A549 (cell line): Measurements from ENCODE around the gene DNMT3B. TPM values are rescaled to one million over a fixed set of nuclear protein-coding genes. Genes with fewer than 3 reads are reported as not detected.
A peak's percentile ranks its signal among the peaks of the same experiment; 100 is the strongest.

ENCODE experiments used
- ATAC-seq, 2 experiments: fragments of 200-7000 bp in 1 of 2; fragments of >200 bp in 1 of 2; cut with Nextera tagmentation in 1 of 2; cut with Tn5 transposase in 1 of 2; 3 replicates each; pipeline versions ENCODE4 v1.8.0 to v1.9.1; 2018 to 2020; ENCODE audit warnings: mild to moderate bottlenecking in 1 of 2, moderate library complexity in 1 of 2
- CTCF ChIA-PET: fragments of 300-600 bp; sonication (Branson Sonifier 250); formaldehyde crosslinking; extraction: SDS; loops from one replicate; lab custom pipeline; 2021; ENCODE audit warnings: antibody characterized with exemption, inconsistent platforms; lab: Yijun Ruan, JAX
- POLR2A ChIA-PET: fragments of 350-600 bp; formaldehyde crosslinking; extraction: SDS; loops from one replicate; lab custom pipeline; 2021; ENCODE audit warnings: antibody characterized with exemption, inconsistent platforms; lab: Yijun Ruan, JAX
- DNase-seq, 2 experiments: peaks; one replicate each; pipeline versions ENCODE4 v3.0.0 to v3.0.0-alpha.2; 2011 to 2016; ENCODE audit warnings: low read depth in 1 of 2, low spot score in 1 of 2
- FAIRE-seq: peaks from 2 replicates; lab custom pipeline; 2011; peaks lifted over from hg19 to GRCh38; lab: Jason Lieb, UNC
- H3K27ac ChIP-seq, 2 experiments: fragments of >200 bp; sonication (Bioruptor Twin); formaldehyde crosslinking; 3 replicates each; pipeline ENCODE4 v1.5.1; 2016 to 2017
- H3K4me1 ChIP-seq: fragments of >200 bp; sonication (Bioruptor Twin); formaldehyde crosslinking; 3 replicates; pipeline ENCODE4 v1.6.1; 2016
- H3K4me2 ChIP-seq: fragments of >200 bp; sonication (Bioruptor Twin); formaldehyde crosslinking; 3 replicates; pipeline ENCODE4 v1.6.1; 2016
- H3K4me3 ChIP-seq: fragments of >200 bp; sonication (Bioruptor Twin); formaldehyde crosslinking; 3 replicates; pipeline ENCODE4 v1.5.1; 2016
- H3K9me3 ChIP-seq: fragments of >200 bp; sonication (Bioruptor Twin); formaldehyde crosslinking; 3 replicates; pipeline ENCODE4 v1.6.1; 2016
- CEBPB ChIP-seq, 2 experiments: fragments of >200 bp in 1 of 2; sonication (Bioruptor Twin) in 1 of 2; formaldehyde crosslinking in 1 of 2; IDR thresholded peaks; 2 replicates each; pipeline ENCODE4 v1.6.1; 2012 to 2016
- CTCF ChIP-seq: fragments of >200 bp; sonication (Bioruptor Twin); formaldehyde crosslinking; IDR thresholded peaks from 3 replicates; pipeline ENCODE4 v1.5.1; 2016
- E2F6 ChIP-seq: IDR thresholded peaks from 2 replicates; pipeline ENCODE4 v1.6.1; 2012; ENCODE audit warnings: low read depth, borderline replicate concordance
- ELK1 ChIP-seq: fragments of 150-350 bp; IDR thresholded peaks from 2 replicates; pipeline ENCODE4 v1.6.1; 2014; ENCODE audit warnings: low read depth, mild to moderate bottlenecking, low read length
- EP300 ChIP-seq, 2 experiments: fragments of >200 bp; sonication (Bioruptor Twin); formaldehyde crosslinking; IDR thresholded peaks; 2 replicates in 1 of 2; 3 replicates in 1 of 2; pipeline ENCODE4 v1.6.1; 2016 to 2017
- FOSL2 ChIP-seq, 2 experiments: fragments of 450-650 bp in 1 of 2; fragments of >200 bp in 1 of 2; sonication (Bioruptor Twin) in 1 of 2; formaldehyde crosslinking; IDR thresholded peaks; 2 replicates each; pipeline versions ENCODE4 v1.5.0 to v1.6.1; 2016 to 2020; ENCODE audit warnings: mild to moderate bottlenecking in 1 of 2, moderate library complexity in 1 of 2
- GATA3 ChIP-seq: IDR thresholded peaks from 2 replicates; pipeline ENCODE4 v1.6.1; 2012; ENCODE audit warnings: borderline replicate concordance
- HDAC2 ChIP-seq: fragments of 200-600 bp; sonication (generic); IDR thresholded peaks from 2 replicates; pipeline ENCODE4 v1.6.1; 2016
- HOXB13 ChIP-seq: fragments of 250-450 bp; sonication (Bioruptor Pico); IDR thresholded peaks from 2 replicates; pipeline ENCODE4 v1.5.0; 2020; ENCODE audit warnings: low read depth, mild to moderate bottlenecking, moderate library complexity
- JUN ChIP-seq, 2 experiments: fragments of >200 bp; sonication (Bioruptor Twin); formaldehyde crosslinking; IDR thresholded peaks; 2 replicates in 1 of 2; 3 replicates in 1 of 2; pipeline ENCODE4 v1.6.1; 2016 to 2017
- MAFK ChIP-seq: fragments of 450-650 bp; IDR thresholded peaks from 2 replicates; pipeline ENCODE4 v1.6.1; 2014; ENCODE audit not compliant: partially characterized antibody
- MAX ChIP-seq: IDR thresholded peaks from 2 replicates; pipeline ENCODE4 v1.6.1; 2012
- MYC ChIP-seq: IDR thresholded peaks from 2 replicates; pipeline ENCODE4 v1.6.1; 2012; ENCODE audit warnings: mild to moderate bottlenecking, inconsistent platforms, low read length, improper control_type of control experiment, borderline replicate concordance
- NFE2L2 ChIP-seq: fragments of 150-350 bp; conservative IDR thresholded peaks from 2 replicates; pipeline ENCODE4 v1.6.1; 2014; ENCODE audit warnings: low read length
- NR3C1 ChIP-seq: fragments of >200 bp; sonication (Bioruptor Twin); formaldehyde crosslinking; IDR thresholded peaks from 3 replicates; pipeline ENCODE4 v1.6.1; 2017
- PHF8 ChIP-seq: fragments of 200-600 bp; sonication (generic); IDR thresholded peaks from 2 replicates; pipeline ENCODE4 v1.6.1; 2016; ENCODE audit warnings: low read depth, mild to moderate bottlenecking, antibody characterized with exemption, moderate library complexity, borderline replicate concordance
- RAD21 ChIP-seq, 2 experiments: fragments of >200 bp in 1 of 2; sonication (Bioruptor Twin) in 1 of 2; formaldehyde crosslinking in 1 of 2; IDR thresholded peaks in 1 of 2; conservative IDR thresholded peaks in 1 of 2; 2 replicates in 1 of 2; 3 replicates in 1 of 2; pipeline ENCODE4 v1.6.1; 2012 to 2018; ENCODE audit warnings: inconsistent platforms in 1 of 2
- SREBF2 ChIP-seq: fragments of 450-650 bp; IDR thresholded peaks from 2 replicates; pipeline ENCODE4 v1.6.1; 2014; ENCODE audit warnings: mild to moderate bottlenecking, moderate library complexity
- TP53 ChIP-seq: fragments of 250-450 bp; sonication (Bioruptor Pico); IDR thresholded peaks from 2 replicates; pipeline ENCODE4 v1.5.0; 2021; ENCODE audit warnings: mild to moderate bottlenecking, moderate library complexity
- WGBS: methylation state at CpG from one replicate; pipeline ENCODE4 v1.1.6; 2017; ENCODE audit errors: missing lambda C conversion rate; 5-methylcytosine and 5-hydroxymethylcytosine counted together
- polyA plus RNA-seq, 4 experiments: library from polyadenylated mRNA; depleted of rRNA in 3 of 4; stranded (reverse); fragments of >200 nt; fragmentation: RNase III in 1 of 4; extraction: RNeasy Plus Mini Kit Qiagen cat#74134 plus additional on column Dnase treatment in 1 of 4; gene quantifications; 2 replicates in 3 of 4; 3 replicates in 1 of 4; pipeline ENCODE4 v1.2.3, GENCODE V29; 2011 to 2017

DNMT3B gene
- polyA plus RNA-seq, 2 of the 4 experiments (the other 2 are of a cell fraction): 5.2 to 11.3 TPM

- TF ChIP-seq HOXB13: no peak
- TF ChIP-seq CEBPB (IDR thresholded peaks at IDR 0.05): 0 out of 4 replicates have a peak, but pooled peaks of 1 of the 2 experiments have one; percentile 14
- TF ChIP-seq ELK1: no peak
- DNase-seq (no peak), ATAC-seq (no peak), FAIRE-seq (no peak)
- Histone ChIP-seq H3K4me2 (no peak overlapping the region), H3K9me3 (no peaks in the 10 kb centered on the region), H3K27ac (peak overlapping the region in 1 of 2 experiments; percentile 32; a peak in 1 of 6 replicates), H3K4me3 (no peak overlapping the region), H3K4me1 (peaks cover 50% of the 10 kb centered on the region)
- CTCF ChIA-PET: interaction anchor here (1.3 to 2.7 kb wide), 3 partner anchors 37 to 219 kb away, joined by 3 to 12 read pairs (median 4); no protein-coding TSS in a partner anchor
- 79% methylated on average over 5 of the region's 5 CpGs for WGBS
- POLR2A ChIA-PET: no interaction called here
These were observed 21.0 kb upstream of the DNMT3B start for GRCh38 chr20:32741151-32741550.

GRCh38 chr20:32742322-32743236, 19.6 kb upstream of the DNMT3B start:
- DNase-seq (no peak), FAIRE-seq (no peak), ATAC-seq (peak; percentile 22 to 31; a peak in 5 of 6 replicates)
- POLR2A ChIA-PET: interaction anchor here (0.5 to 1.6 kb wide), 7 partner anchors 11 to 74 kb away, joined by 3 to 8 read pairs (median 4); partner anchors contain the start of gene DNMT3B
- Histone ChIP-seq H3K4me1 (peaks cover 47% of the 10 kb centered on the region), H3K4me2 (peak overlapping the region; percentile 94), H3K4me3 (peak overlapping the region; percentile 64), H3K27ac (peak overlapping the region; percentile 88 to 97), H3K9me3 (no peaks in the 10 kb centered on the region)
- no peak for TF ChIP-seq TP53 (CRISPR knock-in tag)
- no peak for TF ChIP-seq CTCF
- no peak for TF ChIP-seq NR3C1
- no peak for TF ChIP-seq MAX
- no peak for TF ChIP-seq JUN (IDR thresholded peaks at IDR 0.05)
- no peak for TF ChIP-seq EP300 (IDR thresholded peaks at IDR 0.05)
- no peak for TF ChIP-seq SREBF2
- no peak for TF ChIP-seq E2F6
- TF ChIP-seq FOSL2 (IDR thresholded peaks at IDR 0.05): no peak
- TF ChIP-seq FOSL2 (CRISPR knock-in tag; IDR thresholded peaks at IDR 0.05): no peak
- TF ChIP-seq RAD21 (conservative IDR thresholded peaks at IDR 0.05 in 1 of 2, IDR thresholded peaks at IDR 0.05 in 1 of 2): no peak
- TF ChIP-seq GATA3: no peak
- no peak for TF ChIP-seq MYC
- no peak for TF ChIP-seq PHF8
- no peak for TF ChIP-seq MAFK
- TF ChIP-seq NFE2L2: no peak
- TF ChIP-seq HDAC2: no peak
- CTCF ChIA-PET: interaction anchor here (0.6 to 3.0 kb wide), 10 partner anchors 11 to 221 kb away, joined by 3 to 21 read pairs (median 4); partner anchors contain the start of genes C20orf203 and DNMT3B
- WGBS: 32% methylated on average over 21 of the region's 25 CpGs
